Adipocyte (in vitro differentiated cells): Measurements from ENCODE around the gene ROPN1B.
"Not testable (repeated sequence)": the region's sequence is repeated elsewhere in the genome, so short reads cannot be mapped to it uniquely, and the experiment has no call there.

ENCODE experiments used
- DNase-seq: peaks from one replicate; pipeline ENCODE4 v3.0.0-alpha.2; 2015; ENCODE audit warnings: low read depth
- H3K27me3 ChIP-seq: replicated peaks from 2 replicates; pipeline ENCODE4 v1.7.0; 2013; ENCODE audit warnings: mild to moderate bottlenecking, low read length, moderate library complexity; ENCODE audit not compliant: control insufficient read depth, insufficient read depth
- H3K36me3 ChIP-seq: 2 replicates; pipeline ENCODE4 v1.7.0; 2013; ENCODE audit warnings: low read length, mild to moderate bottlenecking, moderate library complexity; ENCODE audit not compliant: control insufficient read depth, insufficient read depth, severe bottlenecking
- H3K4me1 ChIP-seq: 2 replicates; pipeline ENCODE4 v1.7.0; 2013; ENCODE audit warnings: mild to moderate bottlenecking, low read length, moderate library complexity; ENCODE audit not compliant: control insufficient read depth, insufficient read depth
- H3K4me3 ChIP-seq: 2 replicates; pipeline ENCODE4 v1.7.0; 2013; ENCODE audit warnings: mild to moderate bottlenecking, low read length, moderate library complexity
- H3K9ac ChIP-seq: 2 replicates; pipeline ENCODE4 v1.7.0; 2013; ENCODE audit warnings: mild to moderate bottlenecking, low read length, moderate library complexity
- H3K9me3 ChIP-seq: 2 replicates; pipeline ENCODE4 v1.7.0; 2013; ENCODE audit warnings: mild to moderate bottlenecking, low read length, moderate library complexity; ENCODE audit not compliant: control insufficient read depth

The ROPN1B gene

GRCh38 chr3:125933397-125934173 lies 35.4 kb upstream of the ROPN1B start:
- H3K9ac ChIP-seq, H3K4me3 ChIP-seq: not testable (repeated sequence)

GRCh38 chr3:125935252-125935874 lies 33.6 kb upstream of the ROPN1B start:
- DNase-seq, H3K4me3 ChIP-seq, H3K36me3 ChIP-seq, H3K9ac ChIP-seq, H3K27me3 ChIP-seq, H3K4me1 ChIP-seq, H3K9me3 ChIP-seq: not testable (repeated sequence)

More at GRCh38 chr3:125933397-125934173, 35.4 kb upstream of the ROPN1B start:
- H3K36me3 ChIP-seq, DNase-seq, H3K27me3 ChIP-seq, H3K4me1 ChIP-seq, H3K9me3 ChIP-seq: not testable (repeated sequence)

GRCh38 chr3:125936210-125936815 lies 32.7 kb upstream of the ROPN1B start:
- not testable (repeated sequence) for H3K27me3 ChIP-seq, H3K36me3 ChIP-seq, H3K4me3 ChIP-seq, H3K4me1 ChIP-seq, H3K9ac ChIP-seq, H3K9me3 ChIP-seq
- DNase-seq: peak; percentile 23

- not testable (repeated sequence) for DNase-seq, H3K36me3 ChIP-seq, H3K9me3 ChIP-seq, H3K4me1 ChIP-seq, H3K27me3 ChIP-seq, H3K4me3 ChIP-seq, H3K9ac ChIP-seq
Observed at GRCh38 chr3:125936891-125937290, 32.1 kb upstream of the ROPN1B start.

- H3K9ac ChIP-seq, H3K36me3 ChIP-seq, H3K9me3 ChIP-seq, H3K4me3 ChIP-seq, DNase-seq, H3K4me1 ChIP-seq: not testable (repeated sequence)
- peaks cover 11% of the 10 kb centered on the region for H3K27me3 ChIP-seq
Observed at GRCh38 chr3:125947806-125948205, 21.2 kb upstream of the ROPN1B start.

GRCh38 chr3:125948901-125949300 lies 20.1 kb upstream of the ROPN1B start:
- H3K4me3 ChIP-seq: not testable (repeated sequence)

GRCh38 chr3:125951176-125951575 lies 17.8 kb upstream of the ROPN1B start:
- H3K27me3 ChIP-seq: peaks cover 31% of the 10 kb centered on the region
- H3K9me3 ChIP-seq, H3K4me1 ChIP-seq, H3K4me3 ChIP-seq, H3K9ac ChIP-seq, H3K36me3 ChIP-seq, DNase-seq: not testable (repeated sequence)

More at GRCh38 chr3:125948901-125949300, 20.1 kb upstream of the ROPN1B start:
- not testable (repeated sequence) for DNase-seq, H3K9ac ChIP-seq, H3K9me3 ChIP-seq, H3K4me1 ChIP-seq, H3K36me3 ChIP-seq
- peaks cover 14% of the 10 kb centered on the region for H3K27me3 ChIP-seq

- not testable (repeated sequence) for H3K4me1 ChIP-seq, H3K9ac ChIP-seq, H3K9me3 ChIP-seq, H3K36me3 ChIP-seq, H3K4me3 ChIP-seq, DNase-seq
- peaks cover 31% of the 10 kb centered on the region for H3K27me3 ChIP-seq
Observed at GRCh38 chr3:125957020-125957419, 12.0 kb upstream of the ROPN1B start.

- H3K9me3 ChIP-seq: no peaks in the 10 kb centered on the region
- DNase-seq: no peak
- no peaks in the 10 kb centered on the region for H3K4me1 ChIP-seq
- H3K36me3 ChIP-seq: no peaks in the 10 kb centered on the region
- H3K4me3 ChIP-seq: no peak overlapping the region
- no peak overlapping the region for H3K9ac ChIP-seq
- peaks cover 35% of the 10 kb centered on the region for H3K27me3 ChIP-seq
Observed at GRCh38 chr3:125957674-125958510, 11.1 kb upstream of the ROPN1B start.

GRCh38 chr3:125958511-125959316 lies 10.3 kb upstream of the ROPN1B start:
- Histone ChIP-seq H3K9ac (no peak overlapping the region), H3K27me3 (peaks cover 39% of the 10 kb centered on the region), H3K4me3 (no peak overlapping the region), H3K9me3 (peaks cover 3% of the 10 kb centered on the region), H3K4me1 (no peaks in the 10 kb centered on the region), H3K36me3 (no peaks in the 10 kb centered on the region)
- DNase-seq: no peak
